RKO (cell line): Measurements from ENCODE around the gene DPH2.
A peak's percentile ranks its signal among the peaks of the same experiment; 100 is the strongest.

Source experiments
- DNase-seq: peaks from one replicate; pipeline ENCODE4 v3.0.0-alpha.2; 2016; ENCODE audit warnings: low spot score

DPH2 gene

GRCh38 chr1:43945674-43946235, 24.1 kb upstream of the DPH2 start:
- no peak for DNase-seq

- peak; percentile 96 for DNase-seq
Observed at GRCh38 chr1:43946236-43947060, 23.4 kb upstream of the DPH2 start, which contains the start of gene IPO13. Gene IPO13 (plus strand): TSS chr1:43946950. CDS start chr1:43947601, 651 bp downstream.

GRCh38 chr1:43947061-43947873, 22.5 kb upstream of the DPH2 start:
- DNase-seq: no peak

GRCh38 chr1:43947874-43948437, 21.9 kb upstream of the DPH2 start:
- no peak for DNase-seq

GRCh38 chr1:43949678-43950077, 20.1 kb upstream of the DPH2 start:
- DNase-seq: no peak

GRCh38 chr1:43951021-43951985, 18.5 kb upstream of the DPH2 start:
- DNase-seq: no peak

DNA sequence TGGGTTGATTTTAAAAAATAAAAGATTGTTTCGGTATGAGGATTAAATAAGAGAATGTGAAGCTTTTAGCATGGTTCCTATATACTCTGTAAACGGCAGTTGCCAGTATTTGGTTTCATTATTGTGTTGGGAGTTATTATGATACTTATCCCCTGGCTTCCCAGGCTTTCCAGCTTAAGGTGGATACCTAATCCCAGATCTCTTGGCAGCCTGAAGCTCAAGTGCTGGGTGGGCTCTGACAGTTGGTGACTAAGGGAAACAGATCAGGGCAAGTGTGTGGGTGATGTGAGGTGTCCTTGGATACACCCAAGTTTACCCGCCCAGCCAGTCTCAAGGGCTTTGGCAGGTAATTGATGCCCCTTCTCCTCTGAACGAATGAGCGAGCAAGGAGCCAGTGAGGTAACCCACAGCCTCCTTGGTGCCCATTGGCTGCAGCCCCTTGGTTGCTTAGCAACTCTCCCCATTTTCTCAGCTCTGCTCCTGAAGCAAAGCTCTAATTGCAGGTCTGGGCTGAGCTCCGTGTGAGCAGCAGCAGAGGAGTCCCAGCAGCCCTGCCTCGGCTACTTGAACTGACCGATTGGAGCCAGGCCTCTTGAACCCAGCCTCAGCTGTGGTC, 17.0 kb upstream of the DPH2 start:
- DNase-seq: no peak

GRCh38 chr1:43953361-43953760, 16.4 kb upstream of the DPH2 start:
- DNase-seq: no peak

DNA sequence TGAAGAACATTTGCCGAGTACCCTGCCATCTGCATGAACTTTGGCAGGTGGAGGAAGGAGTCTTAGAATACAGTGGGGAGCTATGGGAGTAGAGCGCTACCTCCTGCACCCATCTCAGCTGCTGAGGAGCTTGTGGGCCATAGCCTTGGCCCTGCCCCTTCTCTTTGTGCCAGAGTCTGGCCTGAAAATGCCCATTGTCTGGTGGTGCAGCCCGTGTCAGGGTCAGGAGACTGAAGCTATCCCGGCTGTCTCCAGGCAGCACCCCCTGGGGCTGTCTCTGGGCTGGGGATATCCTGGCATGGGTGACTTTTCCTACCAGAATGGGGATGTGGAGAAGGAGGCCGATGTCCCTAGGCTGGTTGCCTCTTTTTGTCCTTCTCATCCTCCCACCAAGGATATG, 15.8 kb upstream of the DPH2 start:
- DNase-seq: no peak

- no peak for DNase-seq
Observed at GRCh38 chr1:43956234-43956633, 13.6 kb upstream of the DPH2 start.

- DNase-seq: no peak
Observed at GRCh38 chr1:43957407-43958040, 12.3 kb upstream of the DPH2 start.

DNA sequence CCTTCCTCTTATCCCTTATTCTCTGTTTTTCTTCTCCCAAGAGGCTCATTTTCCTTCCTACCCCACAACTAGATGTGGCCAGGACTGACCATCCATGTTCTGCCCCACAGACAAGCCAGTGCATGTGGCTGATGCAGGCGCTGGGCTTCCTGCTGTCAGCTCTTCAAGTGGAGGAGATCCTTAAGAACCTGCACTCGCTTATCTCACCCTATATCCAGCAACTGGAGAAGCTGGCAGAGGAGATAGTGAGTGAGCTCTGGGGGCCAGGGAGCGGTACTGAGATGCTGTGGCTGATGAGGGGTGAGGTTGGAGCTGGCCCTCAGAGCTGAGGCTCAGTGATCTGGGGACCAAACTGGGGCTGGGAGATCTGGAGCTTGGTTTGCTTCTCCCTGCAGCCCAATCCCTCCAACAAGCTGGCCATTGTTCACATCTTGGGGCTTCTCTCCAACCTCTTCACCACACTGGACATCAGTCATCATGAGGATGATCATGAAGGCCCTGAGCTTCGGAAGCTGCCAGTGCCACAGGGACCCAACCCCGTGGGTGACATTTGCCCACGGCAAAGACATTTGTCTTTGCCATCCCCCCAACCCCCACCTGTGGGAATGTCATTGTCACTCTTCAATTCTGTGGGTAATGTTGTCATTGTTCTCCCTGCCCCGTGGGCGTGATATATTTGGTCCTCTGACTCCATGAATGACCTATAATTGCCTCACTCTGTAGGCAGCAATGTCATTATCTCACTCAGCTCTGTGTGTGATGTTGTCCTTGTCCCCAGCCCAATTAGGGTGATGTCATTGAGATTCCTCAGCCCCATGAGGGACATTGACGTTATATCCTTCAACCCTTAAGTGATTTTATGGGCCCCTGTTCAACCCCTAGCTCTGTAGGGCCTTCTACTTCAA, 11.2 kb upstream of the DPH2 start:
- DNase-seq: no peak

GRCh38 chr1:43960798-43961197, 9.0 kb upstream of the DPH2 start:
- DNase-seq: no peak

DNA sequence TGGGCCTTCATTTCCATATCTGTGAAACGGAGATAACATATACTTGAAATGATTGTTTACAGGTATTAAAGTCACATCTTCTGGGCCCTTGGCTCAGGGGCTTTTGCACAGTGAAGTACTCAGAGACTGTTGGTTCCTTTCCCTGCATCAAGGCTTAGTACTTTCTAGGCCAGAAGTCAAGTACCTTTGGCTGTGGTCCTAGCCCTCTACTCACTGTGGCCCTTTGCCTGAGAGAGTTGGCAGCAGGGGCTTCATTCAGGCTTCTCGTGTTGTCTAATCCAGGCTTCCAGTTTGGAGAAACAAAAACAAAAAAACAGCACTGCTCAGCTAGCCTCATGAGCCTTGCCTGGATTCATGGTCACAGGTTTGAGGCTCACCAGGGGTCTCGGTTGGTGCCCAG, 8.1 kb upstream of the DPH2 start:
- DNase-seq: no peak

- DNase-seq: no peak
Observed at GRCh38 chr1:43962324-43962723, 7.5 kb upstream of the DPH2 start.

DNA sequence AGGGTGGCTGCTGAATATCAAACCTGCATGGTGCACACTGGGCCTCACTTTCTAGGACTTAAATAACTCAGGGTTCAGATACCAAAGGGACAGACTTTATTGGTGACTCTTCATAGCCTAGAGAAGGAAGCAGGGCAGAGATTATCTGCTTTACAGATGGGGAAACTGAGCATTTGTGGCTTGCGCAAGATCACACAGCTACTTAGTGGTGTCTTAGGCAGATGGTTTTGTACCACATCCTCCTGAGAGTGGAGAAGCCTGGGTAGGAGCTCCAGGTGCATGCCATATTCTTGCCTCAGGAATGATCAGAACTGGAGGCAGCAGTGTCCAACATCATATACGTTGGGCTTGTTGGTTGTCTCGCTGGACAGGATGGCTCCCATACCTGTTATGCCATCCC, 6.8 kb upstream of the DPH2 start:
- no peak for DNase-seq

- DNase-seq: no peak
Observed at GRCh38 chr1:43963890-43964289, 5.9 kb upstream of the DPH2 start.

DNA sequence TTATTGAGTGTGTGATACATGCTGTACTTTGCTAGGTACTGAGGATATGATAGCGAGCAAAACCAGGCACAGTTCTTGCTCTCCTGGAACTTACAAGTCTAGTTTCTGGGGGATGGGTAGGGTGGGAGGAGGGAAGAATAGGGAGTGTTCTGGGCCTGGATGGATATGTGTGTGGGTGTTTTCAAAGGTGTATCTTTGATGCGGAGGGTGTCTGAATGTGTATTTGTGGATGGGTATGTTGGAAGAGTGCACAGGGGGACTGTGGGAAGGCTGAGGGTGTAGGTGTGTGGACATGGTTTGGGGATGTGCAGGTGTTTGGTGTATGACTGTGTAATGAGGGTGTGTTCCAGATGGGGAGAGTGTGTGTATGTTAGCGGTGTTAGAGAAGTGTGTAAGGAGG, 4.5 kb upstream of the DPH2 start:
- DNase-seq: no peak

- DNase-seq: peak; percentile 63
Observed at GRCh38 chr1:43968348-43968948, 1.4 kb upstream of the DPH2 start.
